ENCODE data around the gene ARHGAP22. TPM values are rescaled to one million over a fixed set of nuclear protein-coding genes. Genes with fewer than 3 reads are reported as not detected.

The ARHGAP22 gene
- total RNA-seq, 1 donor from 2014 or later: 5.1 TPM

- Mint-ChIP-seq H3K9me3 (peaks cover 8% of the 10 kb centered on the region), H3K27ac (peak overlapping the region; percentile 30), H3K4me1 (ENCODE audit: unreplicated experiment) (peaks cover 12% of the 10 kb centered on the region), H3K36me3 (peaks cover 30% of the 10 kb centered on the region), H3K4me3 (no peak overlapping the region), H3K27me3 (no peaks in the 10 kb centered on the region)
- no peak for TF ChIP-seq CTCF (conservative IDR thresholded peaks at IDR 0.05)
- no peak for DNase-seq (ENCODE audit: extremely low spot score, unreplicated experiment)
Measured at GRCh38 chr10:48417374-48417773, 187.5 kb downstream of the ARHGAP22 start.

- Mint-ChIP-seq H3K4me3 (no peak overlapping the region), H3K27ac (peak overlapping the region; percentile 65), H3K9me3 (peaks cover 13% of the 10 kb centered on the region), H3K27me3 (no peaks in the 10 kb centered on the region), H3K4me1 (ENCODE audit: unreplicated experiment) (peaks cover 12% of the 10 kb centered on the region), H3K36me3 (peaks cover 35% of the 10 kb centered on the region)
- DNase-seq (ENCODE audit: extremely low spot score, unreplicated experiment): no peak
- no peak for TF ChIP-seq CTCF (conservative IDR thresholded peaks at IDR 0.05)
Measured at GRCh38 chr10:48416584-48417232, 188.2 kb downstream of the ARHGAP22 start.

GRCh38 chr10:48414778-48415177 is 190.1 kb downstream of the ARHGAP22 start:
- H3K9me3 Mint-ChIP-seq: peaks cover 13% of the 10 kb centered on the region
- H3K36me3 Mint-ChIP-seq: peaks cover 46% of the 10 kb centered on the region
- no peak overlapping the region for H3K4me3 Mint-ChIP-seq
- peaks cover 12% of the 10 kb centered on the region for H3K4me1 Mint-ChIP-seq (ENCODE audit: unreplicated experiment)
- TF ChIP-seq CTCF (conservative IDR thresholded peaks at IDR 0.05): no peak
- no peak for DNase-seq (ENCODE audit: extremely low spot score, unreplicated experiment)
- no peak overlapping the region for H3K27ac Mint-ChIP-seq
- no peaks in the 10 kb centered on the region for H3K27me3 Mint-ChIP-seq

- TF ChIP-seq CTCF (conservative IDR thresholded peaks at IDR 0.05): no peak
- H3K9me3 Mint-ChIP-seq: peaks cover 13% of the 10 kb centered on the region
- H3K36me3 Mint-ChIP-seq: peaks cover 47% of the 10 kb centered on the region
- no peak for DNase-seq (ENCODE audit: extremely low spot score, unreplicated experiment)
- H3K4me1 Mint-ChIP-seq (ENCODE audit: unreplicated experiment): peaks cover 12% of the 10 kb centered on the region
- H3K27me3 Mint-ChIP-seq: no peaks in the 10 kb centered on the region
- no peak overlapping the region for H3K27ac Mint-ChIP-seq
- no peak overlapping the region for H3K4me3 Mint-ChIP-seq
Measured at GRCh38 chr10:48414160-48414559, 190.7 kb downstream of the ARHGAP22 start.

GRCh38 chr10:48412933-48413332 is 191.9 kb downstream of the ARHGAP22 start:
- Mint-ChIP-seq H3K27me3 (no peaks in the 10 kb centered on the region), H3K4me1 (ENCODE audit: unreplicated experiment) (peaks cover 12% of the 10 kb centered on the region), H3K36me3 (peaks cover 47% of the 10 kb centered on the region), H3K27ac (no peak overlapping the region), H3K4me3 (no peak overlapping the region), H3K9me3 (peaks cover 13% of the 10 kb centered on the region)
- no peak for TF ChIP-seq CTCF (conservative IDR thresholded peaks at IDR 0.05)
- no peak for DNase-seq (ENCODE audit: extremely low spot score, unreplicated experiment)
